GM23248 (cell line): ENCODE data around the gene HOXA6.

Source experiments
- EZH2 ChIP-seq: fragments of 200-600 bp; sonication (generic); IDR thresholded peaks from 2 replicates; pipeline ENCODE4 v1.6.1; 2018; ENCODE audit warnings: antibody characterized with exemption, mild to moderate bottlenecking; ENCODE audit not compliant: insufficient read depth, poor library complexity, severe bottlenecking
- EZH2phosphoT487 ChIP-seq: fragments of 200-600 bp; sonication (generic); IDR thresholded peaks from 2 replicates; pipeline ENCODE4 v1.6.1; 2018; ENCODE audit warnings: antibody characterized with exemption, moderate library complexity, mild to moderate bottlenecking, low read depth; ENCODE audit not compliant: insufficient read depth

DNA sequence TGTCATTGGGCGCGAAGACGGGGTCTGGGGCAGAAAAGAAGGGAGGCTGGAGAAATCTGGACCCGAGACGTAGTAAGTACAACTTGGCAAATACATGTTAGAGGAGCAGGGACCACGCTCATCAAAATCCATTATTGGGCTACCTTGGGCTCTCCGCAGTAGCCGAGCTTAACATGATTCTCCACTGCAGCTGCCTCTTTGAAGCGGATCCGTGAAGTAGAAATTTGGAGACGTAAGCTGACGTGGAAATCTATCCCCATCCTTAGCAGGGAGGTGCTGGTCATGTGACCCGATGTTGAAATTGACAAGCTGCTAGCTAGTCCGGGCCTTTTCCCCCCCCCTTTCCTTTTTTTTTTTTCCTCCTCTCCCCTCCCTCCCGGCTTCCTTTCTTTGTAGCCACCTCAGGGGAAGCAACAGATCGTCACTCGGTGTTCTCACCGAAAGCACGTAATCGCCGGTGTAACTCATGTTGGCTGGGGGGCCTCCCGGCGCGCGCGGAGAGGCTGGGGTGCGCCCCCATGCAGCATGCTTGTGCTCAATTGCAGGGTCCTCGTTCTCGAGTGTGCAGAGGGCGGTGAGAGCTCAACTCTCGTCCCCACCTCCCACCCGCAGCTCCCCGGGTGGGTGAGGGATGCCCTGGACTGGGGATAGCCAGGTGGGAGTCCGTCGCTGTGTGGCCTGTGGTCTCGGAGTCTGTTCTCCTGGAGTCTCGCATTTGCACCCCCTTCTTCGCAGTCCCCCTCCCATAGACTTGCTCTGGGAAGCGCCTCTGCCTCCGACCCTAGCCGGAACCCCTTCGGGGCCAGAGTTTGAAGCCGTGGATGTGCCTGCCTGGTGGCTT is 37.7 kb upstream of the HOXA6 start, which contains the start of gene HOXA11:
- no peak for TF ChIP-seq EZH2
- TF ChIP-seq EZH2phosphoT487, result no peak
